Neural crest cell (in vitro differentiated cells): Measurements from ENCODE around the gene ELOVL5. TPM values are rescaled to one million over a fixed set of nuclear protein-coding genes. Genes with fewer than 3 reads are reported as not detected.

Experiments used
- DNase-seq: peaks from one replicate; pipeline ENCODE4 v3.0.0; 2021; ENCODE audit warnings: low read depth, mixed read lengths, low spot score
- H3K27ac Mint-ChIP-seq: one replicate; pipeline ENCODE4 v1.8.0; 2021; ENCODE audit warnings: mild to moderate bottlenecking, mixed read lengths; ENCODE audit not compliant: unreplicated experiment
- H3K27me3 Mint-ChIP-seq: 2 replicates; pipeline ENCODE4 v1.8.0; 2021; ENCODE audit warnings: low read depth, mild to moderate bottlenecking, mixed read lengths
- H3K36me3 Mint-ChIP-seq: 2 replicates; pipeline ENCODE4 v1.8.0; 2021; ENCODE audit warnings: low read depth, mild to moderate bottlenecking, mixed read lengths
- H3K4me1 Mint-ChIP-seq: 2 replicates; pipeline ENCODE4 v1.8.0; 2021; ENCODE audit warnings: mixed read lengths
- H3K4me3 Mint-ChIP-seq: one replicate; pipeline ENCODE4 v1.8.0; 2021; ENCODE audit warnings: mild to moderate bottlenecking, mixed read lengths
- H3K9me3 Mint-ChIP-seq: 2 replicates; pipeline ENCODE4 v1.8.0; 2021; ENCODE audit warnings: mixed read lengths
- long read RNA-seq: library from polyadenylated mRNA; unstranded; transcript quantifications from one replicate; pipeline ENCODE4 v2.0.0, GENCODE V29; 2020
- total RNA-seq: library from RNA; stranded (reverse); gene quantifications from 2 replicates; pipeline ENCODE4 v1.2.1, GENCODE V29; 2021
- TF ChIP-seq, protein P1 (sequence below): fragments of 200-600 bp; sonication (generic); conservative IDR thresholded peaks from 2 replicates; pipeline ENCODE4 v1.5.0; 2021; ENCODE audit warnings: antibody characterized with exemption, mild to moderate bottlenecking

ELOVL5 gene, protein sequence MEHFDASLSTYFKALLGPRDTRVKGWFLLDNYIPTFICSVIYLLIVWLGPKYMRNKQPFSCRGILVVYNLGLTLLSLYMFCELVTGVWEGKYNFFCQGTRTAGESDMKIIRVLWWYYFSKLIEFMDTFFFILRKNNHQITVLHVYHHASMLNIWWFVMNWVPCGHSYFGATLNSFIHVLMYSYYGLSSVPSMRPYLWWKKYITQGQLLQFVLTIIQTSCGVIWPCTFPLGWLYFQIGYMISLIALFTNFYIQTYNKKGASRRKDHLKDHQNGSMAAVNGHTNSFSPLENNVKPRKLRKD
- 152 and 153 TPM in 2 replicates for total RNA-seq
- long read RNA-seq, transcript ELOVL5-207 (7 exons, 2,875 nt), result minor isoform, 6 of 523 reads
- long read RNA-seq, transcript ELOVL5-201 (8 exons, 2,827 nt), result major isoform, 264 of 523 reads
- long read RNA-seq, partial matches to known transcripts, result 232 of 523 reads
- long read RNA-seq, other reads (novel, unspliced or antisense), result 18 of 523 reads

DNA sequence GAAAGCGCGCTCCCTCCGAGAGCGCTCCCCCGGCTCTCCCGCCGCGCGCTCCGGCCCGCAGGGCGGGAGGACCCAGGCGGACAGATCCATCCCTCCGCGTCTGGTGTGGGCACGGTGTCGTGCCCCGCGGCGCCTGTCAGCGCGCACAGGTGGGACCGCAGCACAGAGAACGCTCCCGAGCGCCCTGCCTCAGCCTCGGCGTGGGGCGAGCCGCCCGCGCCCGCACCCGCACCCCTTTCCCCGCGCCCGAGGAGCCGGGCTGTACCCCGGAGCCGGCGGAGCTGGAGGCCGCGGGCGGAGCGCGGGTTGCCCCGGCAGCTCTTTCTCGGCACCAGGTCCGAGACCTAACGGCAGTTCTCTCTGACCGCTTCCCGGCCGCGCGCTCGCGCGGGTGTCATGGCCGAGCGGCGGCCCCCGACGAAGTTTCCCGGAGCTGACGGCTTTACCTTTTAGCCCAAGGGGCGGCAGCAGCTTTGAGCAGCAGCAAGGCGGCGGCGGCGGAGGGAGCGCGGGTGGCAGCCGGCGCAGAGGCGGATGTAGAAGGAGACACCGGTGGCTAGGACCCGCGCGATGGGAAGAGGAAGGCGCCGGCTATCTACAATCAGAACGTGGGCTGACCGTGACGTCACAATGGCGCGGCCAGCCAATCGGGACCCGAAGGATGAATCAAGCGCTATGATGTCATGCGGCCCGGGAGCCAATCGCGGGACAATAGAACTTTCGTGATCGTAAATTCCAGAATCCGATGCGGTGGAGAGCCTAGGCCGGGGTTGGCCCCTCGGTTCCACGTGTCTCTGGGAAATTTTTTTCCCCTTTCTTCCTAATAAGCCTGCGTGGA, at the start of gene ELOVL5:
TSS of gene ELOVL5 (minus strand) at position 580 of the 838 bp plus-strand sequence. CDS start 53,251 bp downstream, outside the sequence.
- peak within 1 kb of the TSS; percentile 96 for H3K27ac Mint-ChIP-seq
- H3K27me3 Mint-ChIP-seq, result no peaks in the 10 kb centered on the region
- TF ChIP-seq, protein P1, sequence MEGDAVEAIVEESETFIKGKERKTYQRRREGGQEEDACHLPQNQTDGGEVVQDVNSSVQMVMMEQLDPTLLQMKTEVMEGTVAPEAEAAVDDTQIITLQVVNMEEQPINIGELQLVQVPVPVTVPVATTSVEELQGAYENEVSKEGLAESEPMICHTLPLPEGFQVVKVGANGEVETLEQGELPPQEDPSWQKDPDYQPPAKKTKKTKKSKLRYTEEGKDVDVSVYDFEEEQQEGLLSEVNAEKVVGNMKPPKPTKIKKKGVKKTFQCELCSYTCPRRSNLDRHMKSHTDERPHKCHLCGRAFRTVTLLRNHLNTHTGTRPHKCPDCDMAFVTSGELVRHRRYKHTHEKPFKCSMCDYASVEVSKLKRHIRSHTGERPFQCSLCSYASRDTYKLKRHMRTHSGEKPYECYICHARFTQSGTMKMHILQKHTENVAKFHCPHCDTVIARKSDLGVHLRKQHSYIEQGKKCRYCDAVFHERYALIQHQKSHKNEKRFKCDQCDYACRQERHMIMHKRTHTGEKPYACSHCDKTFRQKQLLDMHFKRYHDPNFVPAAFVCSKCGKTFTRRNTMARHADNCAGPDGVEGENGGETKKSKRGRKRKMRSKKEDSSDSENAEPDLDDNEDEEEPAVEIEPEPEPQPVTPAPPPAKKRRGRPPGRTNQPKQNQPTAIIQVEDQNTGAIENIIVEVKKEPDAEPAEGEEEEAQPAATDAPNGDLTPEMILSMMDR, result no peak
- DNase-seq, result peak; percentile 96
- peaks cover 8% of the 10 kb centered on the region for H3K36me3 Mint-ChIP-seq
- peak within 1 kb of the TSS; percentile 96 for H3K4me3 Mint-ChIP-seq
- H3K4me1 Mint-ChIP-seq, result peaks cover 46% of the 10 kb centered on the region
- H3K9me3 Mint-ChIP-seq, result no peaks in the 10 kb centered on the region

DNA sequence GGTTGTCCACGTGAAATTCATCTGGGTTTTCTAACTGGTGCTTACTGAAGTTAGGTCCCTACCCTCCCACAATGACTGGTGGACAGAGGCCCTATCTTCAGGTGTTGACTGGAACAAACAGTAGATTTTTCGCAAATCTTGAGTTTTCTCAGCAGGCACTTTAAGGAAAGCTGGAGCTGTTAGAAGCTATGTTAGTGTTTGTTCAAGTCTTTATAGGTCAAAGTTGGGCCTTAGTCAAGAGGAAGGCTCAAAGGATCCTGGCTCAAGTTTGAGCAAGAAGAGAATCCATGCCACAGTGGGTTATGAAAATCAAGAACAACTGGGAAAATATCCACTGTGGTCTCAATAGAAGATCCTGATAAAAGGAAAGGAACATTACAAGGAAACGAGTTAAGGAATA, 48.5 kb upstream of the ELOVL5 start:
- no peak for DNase-seq
- no peaks in the 10 kb centered on the region for H3K4me1 Mint-ChIP-seq
- no peak overlapping the region for H3K4me3 Mint-ChIP-seq
- TF ChIP-seq, protein P1, result no peak
- H3K9me3 Mint-ChIP-seq, result no peaks in the 10 kb centered on the region
- no peak overlapping the region for H3K27ac Mint-ChIP-seq
- no peaks in the 10 kb centered on the region for H3K36me3 Mint-ChIP-seq
- no peaks in the 10 kb centered on the region for H3K27me3 Mint-ChIP-seq

DNA sequence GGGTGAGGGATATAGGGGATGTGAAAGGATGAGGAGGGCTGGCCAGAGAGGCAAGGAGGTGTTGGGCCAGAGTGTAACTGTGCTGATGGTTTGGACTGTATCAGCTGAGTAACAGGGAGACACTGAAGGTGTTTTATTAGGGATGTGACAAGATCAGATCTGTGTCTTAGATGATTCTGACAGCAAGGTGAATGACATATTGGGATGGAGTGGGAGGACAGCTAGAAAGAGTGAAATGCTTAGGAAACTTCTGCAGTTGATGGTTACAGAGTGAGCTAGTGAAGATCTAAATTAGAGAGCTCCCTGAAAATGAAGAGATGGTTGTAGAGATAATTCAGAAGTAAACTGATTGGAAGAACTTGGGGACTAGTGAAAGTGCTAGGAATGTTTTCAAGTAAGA, 47.2 kb upstream of the ELOVL5 start:
- no peak overlapping the region for H3K4me3 Mint-ChIP-seq
- DNase-seq, result no peak
- H3K4me1 Mint-ChIP-seq, result no peaks in the 10 kb centered on the region
- H3K27ac Mint-ChIP-seq, result no peak overlapping the region
- TF ChIP-seq, protein P1, result no peak
- H3K9me3 Mint-ChIP-seq, result no peaks in the 10 kb centered on the region
- no peaks in the 10 kb centered on the region for H3K27me3 Mint-ChIP-seq
- H3K36me3 Mint-ChIP-seq, result no peaks in the 10 kb centered on the region

DNA sequence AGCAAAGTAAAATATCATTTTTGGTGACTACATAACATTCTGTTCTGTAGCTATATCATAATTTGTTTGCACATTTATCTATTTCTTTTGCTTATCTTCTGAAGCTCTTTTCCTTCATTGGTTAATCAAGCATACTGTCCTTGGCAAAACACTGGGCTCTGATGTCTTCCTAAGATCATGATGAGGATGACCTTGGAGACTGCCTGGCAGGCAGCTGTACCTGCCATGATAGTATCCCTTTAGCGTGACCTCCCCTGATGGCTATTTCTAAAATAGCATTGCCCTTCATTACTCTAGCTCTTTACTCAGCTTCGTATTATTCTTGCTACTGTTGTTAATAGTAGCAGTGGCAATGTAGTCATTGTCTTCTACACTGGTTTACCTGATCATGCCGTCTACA, 46.0 kb upstream of the ELOVL5 start:
- Mint-ChIP-seq H3K36me3 (no peaks in the 10 kb centered on the region), H3K27ac (no peak overlapping the region), H3K9me3 (no peaks in the 10 kb centered on the region), H3K4me1 (no peaks in the 10 kb centered on the region), H3K4me3 (no peak overlapping the region), H3K27me3 (no peaks in the 10 kb centered on the region)
- DNase-seq, result no peak
- TF ChIP-seq, protein P1, result no peak

DNA sequence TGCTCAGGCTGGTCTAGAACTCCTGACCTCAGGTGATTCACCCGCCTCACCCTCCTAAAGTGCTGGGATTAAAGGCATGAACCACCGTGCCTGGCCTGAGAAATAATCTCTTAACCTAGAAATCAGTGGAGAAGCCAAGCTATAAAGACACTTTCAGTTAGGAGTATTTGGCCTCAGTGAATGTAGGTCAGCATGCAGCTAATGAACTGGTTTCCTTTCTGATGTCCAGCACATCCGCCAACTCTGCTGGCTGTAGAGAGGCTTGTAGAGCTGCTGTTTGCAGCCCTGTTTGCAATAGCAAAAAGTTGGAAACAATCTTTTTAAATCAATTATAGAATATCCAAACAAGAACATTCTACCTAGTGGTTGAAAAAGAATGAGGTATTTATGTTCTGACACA, 42.4 kb upstream of the ELOVL5 start:
- Mint-ChIP-seq H3K27me3 (no peaks in the 10 kb centered on the region), H3K9me3 (peaks cover 7% of the 10 kb centered on the region), H3K36me3 (peaks cover 5% of the 10 kb centered on the region), H3K4me3 (no peak overlapping the region), H3K4me1 (no peaks in the 10 kb centered on the region), H3K27ac (no peak overlapping the region)
- no peak for DNase-seq
- TF ChIP-seq, protein P1, result no peak
